Dermis lymphatic vessel endothelial cell (primary cell): ENCODE measurements around the gene PSMB10. TPM values are rescaled to one million over a fixed set of nuclear protein-coding genes. Genes with fewer than 3 reads are reported as not detected.

Experiments
- total RNA-seq: library from RNA; depleted of rRNA; stranded (reverse); fragments of >200 nt; gene quantifications from 2 replicates; pipeline ENCODE4 v1.2.1, GENCODE V29; 2014

Gene PSMB10
- 70.5 and 98.4 TPM in 2 replicates for total RNA-seq

GRCh38 chr16:67936124-67936879 is at the start of gene PSMB10:
TSS of gene PSMB10 (minus strand) at chr16:67936850. CDS start at chr16:67936749, 101 bp downstream.

DNA sequence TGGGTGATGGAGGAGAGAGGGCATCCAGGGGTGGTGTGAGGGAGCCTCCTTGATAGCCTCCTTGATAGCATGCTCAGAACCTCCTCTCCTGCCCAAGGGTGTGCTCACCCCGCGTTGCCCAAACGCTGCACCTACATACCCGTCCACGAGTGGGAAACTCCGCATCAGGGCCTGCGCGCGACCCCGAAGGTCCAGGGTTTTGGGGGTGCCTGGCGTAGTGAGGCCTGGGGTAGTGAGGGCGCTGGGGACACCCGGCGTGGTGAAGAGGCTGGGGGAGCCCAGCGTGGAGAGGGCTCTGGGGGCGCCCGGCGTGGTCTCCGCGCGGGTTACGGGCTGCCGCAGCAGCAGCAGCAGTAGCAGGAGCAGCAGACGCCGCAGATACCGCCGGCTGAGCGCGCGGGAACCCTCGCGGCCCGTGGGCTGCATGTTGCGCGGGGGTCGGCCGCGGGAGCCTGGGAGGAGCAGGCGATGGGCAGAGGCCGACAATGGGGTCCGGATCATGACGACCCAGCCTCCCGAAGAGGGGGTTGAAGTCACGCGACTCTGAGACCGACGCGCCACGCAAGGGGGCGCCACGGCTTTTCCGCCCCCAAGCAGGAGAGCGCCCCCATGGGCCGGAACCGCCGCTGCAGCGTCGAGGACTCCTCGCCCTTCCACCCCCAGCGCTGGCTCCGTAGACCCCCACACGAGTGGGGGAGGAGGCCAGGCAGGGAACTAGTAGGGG is 43.5 kb upstream of the PSMB10 start, which contains the start of gene DPEP3:
Gene DPEP3, minus strand, starts transcription at position 545 of the 724 bp plus-strand sequence. Its CDS starts 119 bp downstream, at position 426.

DNA sequence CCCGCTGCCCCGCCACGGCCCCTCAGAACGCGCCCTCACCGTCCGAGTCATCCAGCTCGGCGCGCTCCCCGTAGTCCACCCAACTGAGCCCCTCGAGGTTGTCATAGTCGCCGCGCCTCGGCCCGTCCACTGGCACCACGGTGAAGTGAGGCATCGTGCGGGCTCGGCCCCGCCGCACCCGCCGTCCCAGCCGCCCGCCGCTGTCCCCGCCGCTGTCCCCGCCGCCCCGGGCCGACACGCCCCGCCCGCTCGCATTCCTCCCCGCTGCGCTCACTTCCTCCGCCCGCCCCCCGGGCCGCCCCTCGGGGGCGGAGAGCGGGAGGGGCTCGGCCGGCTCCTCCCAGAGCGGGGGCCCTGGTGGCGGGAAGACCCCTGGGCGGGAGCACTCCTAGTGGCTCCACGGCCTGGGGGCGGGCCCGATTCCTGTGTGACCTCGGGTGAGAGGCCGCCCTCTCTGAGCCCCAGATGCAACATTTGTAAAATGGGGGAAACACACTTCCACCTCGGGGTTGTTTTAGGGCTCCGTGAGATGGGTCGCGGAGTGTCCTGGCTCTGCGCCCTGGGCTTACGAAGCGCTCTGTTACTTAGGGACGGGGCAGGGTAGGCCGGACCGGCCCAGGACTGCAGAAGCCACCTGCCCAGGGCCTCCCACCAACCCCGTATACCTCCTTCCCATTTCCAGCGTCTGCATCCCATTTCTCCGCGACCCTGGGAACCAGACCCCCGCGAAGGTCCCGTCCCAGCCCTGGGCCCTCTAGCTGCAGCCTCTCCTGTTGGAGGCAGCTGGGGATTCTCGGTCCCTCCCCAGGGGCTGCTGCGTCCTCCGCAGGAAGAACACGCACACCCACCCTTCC is 32.0 kb upstream of the PSMB10 start, which contains the start of gene SLC12A4:
Gene SLC12A4, minus strand, starts transcription at position 238 of the 854 bp plus-strand sequence. Its CDS starts 84 bp downstream, at position 154.

GRCh38 chr16:67943619-67944504 is 7.2 kb upstream of the PSMB10 start, which contains the start of gene LCAT:
TSS of gene LCAT (minus strand) at chr16:67944120. CDS start at chr16:67944101, 19 bp downstream.

DNA sequence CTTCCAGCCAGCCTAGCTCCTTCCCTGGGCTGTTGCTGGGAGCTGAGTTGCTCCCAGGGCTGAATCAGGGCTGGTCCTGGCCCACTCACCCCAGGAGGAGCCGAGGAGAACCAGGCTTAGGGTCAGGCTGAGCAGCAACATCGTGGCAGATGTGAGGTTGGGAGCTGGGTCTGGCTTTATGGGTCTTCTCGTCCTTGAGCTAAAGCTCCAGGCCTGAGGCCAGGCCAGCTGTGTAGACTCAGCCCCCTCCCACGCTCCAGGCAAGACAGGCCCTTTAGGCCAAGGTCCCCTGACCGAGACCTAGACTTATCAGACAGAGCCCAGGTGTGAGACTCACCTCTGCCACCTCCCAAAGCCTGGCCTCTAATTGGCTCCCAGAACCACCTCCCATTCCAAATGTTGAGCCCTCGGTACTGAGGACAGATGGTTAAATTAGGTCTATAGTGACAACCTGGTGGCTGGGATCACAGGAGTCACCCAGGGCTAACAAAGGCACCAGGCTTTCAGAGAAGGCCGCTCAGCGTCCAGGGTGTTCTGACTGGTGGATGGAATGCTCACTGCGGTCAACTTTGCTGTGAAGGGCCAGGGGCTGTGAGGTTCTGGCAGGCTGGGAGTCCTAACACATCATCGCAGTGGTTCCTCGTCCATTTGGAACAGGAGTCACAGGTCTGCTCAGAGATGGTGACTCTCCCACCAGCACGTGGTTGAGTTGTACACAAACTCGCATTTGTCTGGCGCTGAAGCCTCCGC is 4.8 kb downstream of the PSMB10 start, which contains the start of gene CTRL:
Gene CTRL, minus strand, starts transcription at position 151 of the 750 bp plus-strand sequence. Its CDS starts 10 bp downstream, at position 141.

GRCh38 chr16:67892899-67893742 is 43.5 kb downstream of the PSMB10 start, which contains the start of gene PSKH1:
TSS of gene PSKH1 (plus strand) at chr16:67893254. CDS start at chr16:67908750, 15,496 bp downstream.

GRCh38 chr16:67884684-67885083 is 52.0 kb downstream of the PSMB10 start, which contains the start of gene NRN1L:
TSS of gene NRN1L (plus strand) at chr16:67884885. CDS start at chr16:67884904, 19 bp downstream.

Other genes starting within 250 kb of the PSMB10 start
- 63.6 and 72.4 TPM in 2 replicates for gene GFOD2, start 217.5 kb downstream of the PSMB10 start, total RNA-seq
- 7.0 and 7.9 TPM in 2 replicates for gene RANBP10, start 130.3 kb downstream of the PSMB10 start, total RNA-seq
- gene TSNAXIP1, start 130.0 kb downstream of the PSMB10 start, total RNA-seq: 0.26 and 0.76 TPM in 2 replicates
- gene THAP11, start 94.5 kb downstream of the PSMB10 start, total RNA-seq: 34.5 and 38.6 TPM in 2 replicates
- 161 and 190 TPM in 2 replicates for gene NUTF2, start 89.9 kb downstream of the PSMB10 start, total RNA-seq
- 16.4 and 16.6 TPM in 2 replicates for gene CENPT, start 89.2 kb downstream of the PSMB10 start, total RNA-seq
- 43.3 and 46.4 TPM in 2 replicates for gene EDC4, start 63.8 kb downstream of the PSMB10 start, total RNA-seq
- gene NRN1L, start 52.0 kb downstream of the PSMB10 start, total RNA-seq: 0.22 TPM in 1 of 2 replicates, not detected in the other
- 13.3 and 14.9 TPM in 2 replicates for gene PSKH1, start 43.6 kb downstream of the PSMB10 start, total RNA-seq
- 0.26 and 0.33 TPM in 2 replicates for gene CTRL, start 5.0 kb downstream of the PSMB10 start, total RNA-seq
- 2.8 and 3.0 TPM in 2 replicates for gene LCAT, start 7.3 kb upstream of the PSMB10 start, total RNA-seq
- gene SLC12A4, start 31.8 kb upstream of the PSMB10 start, total RNA-seq: 55.5 and 80.1 TPM in 2 replicates
- gene DPEP3, start 43.6 kb upstream of the PSMB10 start, total RNA-seq: 0.09 and 0.11 TPM in 2 replicates
- gene DPEP2, start 62.6 kb upstream of the PSMB10 start, total RNA-seq: 15.0 and 30.2 TPM in 2 replicates
- 0.09 and 0.11 TPM in 2 replicates for gene DPEP2NB, start 79.1 kb upstream of the PSMB10 start, total RNA-seq
- gene DDX28, start 86.4 kb upstream of the PSMB10 start, total RNA-seq: 23.5 and 25.4 TPM in 2 replicates
- gene DUS2, start 86.4 kb upstream of the PSMB10 start, total RNA-seq: 20.9 and 23.5 TPM in 2 replicates
- 19.5 and 29.1 TPM in 2 replicates for gene NFATC3, start 148.5 kb upstream of the PSMB10 start, total RNA-seq